ENCODE results near the gene ZNF423.

Gene ZNF423

DNA sequence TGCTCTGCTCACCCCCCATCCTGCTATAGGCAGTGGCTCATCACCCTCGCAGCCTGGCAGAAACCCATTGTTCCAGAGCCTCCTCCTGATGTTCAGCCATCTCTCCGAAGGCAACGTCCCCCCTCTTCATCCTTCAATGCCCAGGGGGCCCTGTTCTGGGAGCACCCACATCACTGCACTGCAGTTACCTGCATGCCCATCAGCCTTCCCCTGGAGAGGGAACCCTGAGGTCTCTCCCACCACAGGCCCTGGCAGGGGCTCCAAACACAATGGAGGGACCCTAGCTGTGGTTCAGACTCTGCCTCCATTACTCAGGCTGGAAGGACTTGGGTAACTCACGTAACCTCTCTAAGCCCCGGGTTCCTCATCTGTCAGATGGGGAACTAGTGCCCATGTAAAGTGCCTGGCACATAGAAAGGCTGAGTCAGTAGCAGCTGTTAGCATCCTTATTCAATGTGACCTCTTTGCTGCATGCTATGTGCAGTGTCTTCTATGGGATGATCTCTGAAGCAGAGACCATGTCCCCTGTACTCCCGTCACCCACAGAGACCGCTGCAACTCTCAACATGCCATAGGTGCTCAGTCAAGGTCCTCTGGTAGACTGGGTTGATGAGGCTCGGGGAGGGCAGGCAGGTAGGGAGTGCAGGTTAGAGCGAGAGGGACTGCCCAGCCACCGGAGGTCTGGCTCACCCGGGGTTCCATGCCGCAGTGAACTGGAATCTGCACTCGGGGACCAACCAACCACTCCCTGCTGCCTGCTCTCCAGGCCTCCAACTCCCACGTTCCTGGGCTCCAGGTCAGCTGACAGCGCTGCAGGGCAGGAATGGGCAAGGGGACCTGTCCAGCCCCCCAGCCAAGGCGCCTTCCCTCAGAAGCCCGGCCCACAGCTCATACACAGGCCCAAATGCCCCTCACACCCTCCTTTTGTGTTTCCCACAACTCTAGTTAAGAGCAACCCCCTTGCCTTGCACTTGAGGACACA is 233.2 kb downstream of the ZNF423 start:
- no peak for DNase-seq (ENCODE audit: low spot score)

- DNase-seq (ENCODE audit: low spot score): no peak
Observed at GRCh38 chr16:49622084-49622390, 233.9 kb downstream of the ZNF423 start.

- DNase-seq (ENCODE audit: low spot score): no peak
Observed at GRCh38 chr16:49621241-49622083, 234.4 kb downstream of the ZNF423 start.

- no peak for DNase-seq (ENCODE audit: low spot score)
Observed at GRCh38 chr16:49620869-49621240, 235.1 kb downstream of the ZNF423 start.

GRCh38 chr16:49620158-49620868 is 235.6 kb downstream of the ZNF423 start:
- peak; percentile 81 for DNase-seq (ENCODE audit: low spot score)

- no peak for DNase-seq (ENCODE audit: low spot score)
Observed at GRCh38 chr16:49619811-49620157, 236.1 kb downstream of the ZNF423 start.

- no peak for DNase-seq (ENCODE audit: low spot score)
Observed at GRCh38 chr16:49618955-49619354, 237.0 kb downstream of the ZNF423 start.

DNA sequence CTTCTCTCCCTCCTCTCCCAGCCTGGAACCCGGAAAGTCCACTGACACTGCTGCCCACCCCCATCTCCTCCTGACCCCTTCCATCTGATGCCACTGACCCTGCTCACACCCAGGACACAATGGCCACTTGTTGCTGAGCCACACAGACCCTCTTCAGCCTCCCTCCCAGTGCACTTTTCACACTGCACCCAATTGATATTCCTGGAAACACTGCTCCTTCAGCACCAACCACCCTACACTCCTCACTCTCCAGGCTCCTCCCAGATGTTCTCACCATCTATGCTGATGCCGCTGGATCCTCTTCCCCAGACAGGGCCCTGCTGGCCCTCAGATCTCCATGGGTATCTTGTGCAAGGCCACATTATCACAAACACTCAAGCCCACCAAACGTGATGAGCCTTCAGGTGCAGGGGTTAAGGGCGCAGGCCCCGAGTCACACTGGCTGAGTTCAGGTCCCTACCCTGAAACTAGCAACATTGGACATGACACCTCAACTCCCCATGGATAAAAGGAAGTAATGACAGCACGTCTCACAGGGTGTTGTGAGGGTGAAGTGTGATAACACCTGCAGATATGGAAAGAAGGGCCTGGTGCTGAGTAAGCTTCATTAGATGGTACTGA is 238.1 kb downstream of the ZNF423 start:
- DNase-seq (ENCODE audit: low spot score): no peak

DNA sequence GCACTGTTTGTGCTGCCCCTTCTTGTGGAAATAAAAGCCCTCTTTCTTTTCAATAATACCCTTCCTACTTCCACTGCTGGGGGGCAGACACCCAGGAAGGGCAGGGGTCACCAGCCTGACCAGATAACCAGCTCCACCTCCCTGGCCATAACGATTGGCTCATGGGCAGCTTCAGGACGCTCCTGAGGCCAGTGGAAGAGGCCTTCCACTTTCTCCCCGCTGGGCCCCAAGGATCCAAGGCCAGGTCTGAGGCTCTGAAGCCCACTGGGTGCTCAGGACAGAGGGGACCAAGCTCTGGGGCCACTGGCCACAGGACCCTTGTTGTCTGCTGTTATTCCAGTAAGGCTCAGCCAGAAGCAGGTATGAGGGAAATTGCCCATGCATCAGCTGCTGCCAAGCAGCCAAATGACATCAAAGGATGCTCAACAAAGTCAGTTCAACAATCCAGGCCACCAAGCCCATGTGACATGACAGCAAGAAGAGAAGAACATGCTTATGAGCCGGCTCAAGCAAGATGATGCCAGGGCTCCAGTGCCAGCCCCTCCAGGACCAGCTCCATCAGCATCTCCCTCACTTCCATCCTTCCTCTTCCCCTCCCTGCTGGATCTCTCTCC is 238.8 kb downstream of the ZNF423 start:
- DNase-seq (ENCODE audit: low spot score): no peak

GRCh38 chr16:49615576-49615975 is 240.3 kb downstream of the ZNF423 start:
- DNase-seq (ENCODE audit: low spot score): no peak

- DNase-seq (ENCODE audit: low spot score): no peak
Observed at GRCh38 chr16:49610983-49611382, 244.9 kb downstream of the ZNF423 start.

- peak; percentile 40 for DNase-seq (ENCODE audit: low spot score)
Observed at GRCh38 chr16:49608779-49609178, 247.1 kb downstream of the ZNF423 start.

DNA sequence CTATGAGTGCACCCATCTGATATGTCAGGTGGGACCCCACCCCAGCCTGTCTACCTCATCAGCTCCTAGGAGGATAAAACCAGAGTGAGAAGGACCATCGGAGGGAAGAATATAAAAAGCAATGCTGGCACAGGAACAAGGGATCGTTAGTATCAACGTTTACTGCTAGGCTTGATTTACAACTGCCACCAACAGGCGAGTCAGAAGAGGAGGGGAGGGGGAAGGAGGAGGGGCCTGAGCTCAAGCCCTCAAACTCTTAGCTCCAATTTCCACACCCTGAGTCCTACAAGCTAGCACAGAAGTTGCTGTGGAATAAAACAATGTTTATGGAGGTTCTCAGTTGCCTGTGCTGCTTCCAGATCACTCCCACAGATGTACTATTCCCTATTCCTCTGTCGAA is 247.8 kb downstream of the ZNF423 start:
- DNase-seq (ENCODE audit: low spot score): no peak

GRCh38 chr16:49605536-49606254 is 250.2 kb downstream of the ZNF423 start:
- no peak for DNase-seq (ENCODE audit: low spot score)

DNA sequence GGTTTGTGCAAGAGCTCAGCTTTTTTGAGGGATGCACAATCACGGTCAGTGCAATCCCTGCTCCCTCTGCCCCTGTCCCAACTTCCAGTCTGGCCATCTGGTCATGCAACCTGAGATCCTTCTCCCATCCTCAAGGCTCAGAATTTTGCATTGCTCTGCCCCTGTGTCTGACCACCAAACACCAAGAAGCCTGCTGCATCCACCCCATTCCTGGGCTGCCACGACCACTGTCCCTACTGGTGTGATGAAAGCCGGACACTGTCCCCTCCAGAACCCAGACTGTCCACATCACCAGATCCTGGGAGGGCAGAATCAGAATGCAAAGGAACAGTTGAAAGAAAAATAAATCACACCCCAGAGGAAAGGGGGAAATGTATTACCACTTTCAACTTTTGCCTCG is 251.3 kb downstream of the ZNF423 start:
- DNase-seq (ENCODE audit: low spot score): no peak

DNA sequence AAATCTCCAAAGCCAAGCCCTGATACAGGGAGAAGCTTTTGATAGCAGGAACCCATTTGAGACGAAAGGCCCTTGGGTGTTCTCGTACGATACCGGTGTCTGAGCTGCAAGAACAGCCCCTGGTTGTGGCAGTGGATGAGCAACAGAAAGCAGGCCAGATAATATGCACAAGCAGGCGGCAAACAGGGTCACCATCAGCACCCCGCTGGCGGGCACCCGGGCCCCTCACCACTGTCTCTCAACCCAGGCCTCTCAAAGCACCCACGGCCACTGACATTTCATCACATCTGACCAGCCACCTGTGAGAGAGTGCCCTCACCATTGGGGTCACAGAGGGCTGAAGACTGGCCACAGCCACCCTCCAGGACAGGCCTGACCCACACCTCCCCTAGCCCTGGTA is 252.0 kb downstream of the ZNF423 start:
- DNase-seq (ENCODE audit: low spot score): no peak

DNA sequence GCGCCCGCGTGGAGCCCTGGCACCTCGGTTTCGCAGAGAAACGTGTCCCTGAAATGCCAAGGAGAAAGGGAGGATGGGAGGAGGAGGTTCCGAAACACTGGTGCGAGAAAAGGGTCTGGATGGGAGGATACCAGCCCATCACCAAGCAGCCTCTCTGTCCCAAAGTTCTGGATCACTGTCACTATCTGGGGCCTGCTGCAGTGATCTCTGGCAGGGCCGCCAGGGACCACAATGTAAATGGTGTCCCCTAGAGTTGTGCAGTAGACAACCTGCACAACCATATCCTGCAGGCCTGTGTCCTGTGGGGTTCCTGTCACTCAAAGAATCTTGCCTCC is 253.0 kb downstream of the ZNF423 start:
- no peak for DNase-seq (ENCODE audit: low spot score)

- no peak for DNase-seq (ENCODE audit: low spot score)
Observed at GRCh38 chr16:49602201-49602975, 253.5 kb downstream of the ZNF423 start.

DNA sequence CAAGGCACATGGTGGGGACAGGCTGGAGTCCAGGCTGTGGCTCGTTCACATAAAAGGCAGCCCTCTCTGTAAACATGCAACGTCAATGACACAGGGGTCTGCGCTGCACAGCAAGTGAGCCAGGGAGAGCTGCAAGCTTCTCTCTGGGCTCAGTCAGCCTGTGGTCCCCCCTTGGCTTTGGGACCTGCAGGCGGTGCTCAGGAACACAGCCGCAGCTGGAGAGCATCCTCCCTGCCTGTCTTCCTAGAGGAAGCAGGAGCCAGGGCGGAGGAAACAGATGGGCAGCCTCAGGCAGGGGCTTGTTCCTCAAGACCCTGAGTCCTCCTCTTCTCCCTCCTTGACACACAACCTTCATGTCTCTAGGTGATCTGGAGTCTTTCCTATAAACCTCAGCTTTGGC is 254.3 kb downstream of the ZNF423 start:
- DNase-seq (ENCODE audit: low spot score): no peak

DNA sequence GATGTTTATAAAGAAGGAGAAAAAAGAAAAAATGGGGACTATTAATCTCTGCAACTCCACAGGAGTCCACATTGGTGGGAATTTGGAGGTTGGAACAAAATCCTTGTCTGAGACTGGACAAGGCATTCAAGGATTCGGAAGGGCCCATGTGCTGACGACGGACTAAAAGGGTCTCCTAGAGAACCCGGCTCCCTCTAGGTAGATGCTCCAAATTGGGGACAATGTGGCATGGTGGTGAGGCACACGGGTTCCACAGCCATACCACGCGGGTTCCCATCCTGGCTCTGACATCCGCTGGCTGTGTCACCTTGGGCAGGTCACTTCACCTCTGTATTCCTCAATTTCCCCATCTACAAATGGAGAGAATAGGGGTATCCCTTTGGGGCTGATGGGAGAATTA is 254.9 kb downstream of the ZNF423 start:
- no peak for DNase-seq (ENCODE audit: low spot score)
